GM23338 (cell line): ENCODE data around the gene PGLYRP2. TPM values are rescaled to one million over a fixed set of nuclear protein-coding genes. Genes with fewer than 3 reads are reported as not detected.

ENCODE experiments used
- ATAC-seq: fragments of 200-7000 bp; cut with Tn5 transposase; 3 replicates; pipeline ENCODE4 v1.9.1; 2020
- DNase-seq: peaks from one replicate; pipeline ENCODE4 v3.0.0-alpha.2; 2015; ENCODE audit warnings: low spot score
- H2AFZ ChIP-seq: fragments of 200-600 bp; sonication (generic); 2 replicates; pipeline ENCODE4 v1.8.0; 2016; ENCODE audit warnings: antibody characterized with exemption, mild to moderate bottlenecking, moderate library complexity
- H3F3A ChIP-seq: fragments of 200-600 bp; sonication (generic); replicated peaks from 2 replicates; pipeline ENCODE4 v1.8.0; 2017; ENCODE audit warnings: antibody characterized with exemption, mixed run types, low read depth
- H3K27ac ChIP-seq: fragments of 200-600 bp; sonication (generic); 2 replicates; pipeline ENCODE4 v1.6.1; 2016; ENCODE audit warnings: low read depth
- H3K27me3 ChIP-seq: fragments of 200-600 bp; sonication (generic); 2 replicates; pipeline ENCODE4 v1.8.0; 2016; ENCODE audit warnings: mild to moderate bottlenecking, mixed run types, moderate library complexity; ENCODE audit not compliant: insufficient read depth
- H3K36me3 ChIP-seq: fragments of 200-600 bp; sonication (generic); 2 replicates; pipeline ENCODE4 v1.8.0; 2016; ENCODE audit warnings: mild to moderate bottlenecking; ENCODE audit not compliant: insufficient read depth
- H3K4me1 ChIP-seq: fragments of 200-600 bp; sonication (generic); 2 replicates; pipeline ENCODE4 v1.8.0; 2016; ENCODE audit warnings: mild to moderate bottlenecking, moderate library complexity; ENCODE audit not compliant: insufficient read depth
- H3K4me2 ChIP-seq: fragments of 200-600 bp; sonication (generic); 2 replicates; pipeline ENCODE4 v1.7.1; 2017; ENCODE audit warnings: mixed run types
- H3K4me3 ChIP-seq: fragments of 200-600 bp; sonication (generic); 2 replicates; pipeline ENCODE4 v1.6.1; 2016; ENCODE audit warnings: mixed run types
- H3K79me2 ChIP-seq: fragments of 200-600 bp; sonication (generic); replicated peaks from 2 replicates; pipeline ENCODE4 v1.8.0; 2017; ENCODE audit warnings: mild to moderate bottlenecking; ENCODE audit not compliant: insufficient read depth
- H3K9me2 ChIP-seq: fragments of 200-600 bp; sonication (generic); 2 replicates; pipeline ENCODE4 v1.8.0; 2017; ENCODE audit not compliant: insufficient read depth
- H4K20me1 ChIP-seq: fragments of 200-600 bp; sonication (generic); replicated peaks from 2 replicates; pipeline ENCODE4 v1.8.0; 2017; ENCODE audit warnings: mild to moderate bottlenecking; ENCODE audit not compliant: insufficient read depth
- H3K27ac Mint-ChIP-seq: 2 replicates; pipeline ENCODE4 v1.8.0; 2020; ENCODE audit warnings: inconsistent platforms, mild to moderate bottlenecking, moderate library complexity, mixed read lengths
- H3K27me3 Mint-ChIP-seq: 3 replicates; pipeline ENCODE4 v1.8.0; 2022; ENCODE audit warnings: low read depth, mild to moderate bottlenecking, moderate library complexity, mixed read lengths, inconsistent platforms; ENCODE audit not compliant: insufficient read depth, poor library complexity
- H3K36me3 Mint-ChIP-seq: 3 replicates; pipeline ENCODE4 v1.8.0; 2021; ENCODE audit warnings: low read depth, mild to moderate bottlenecking, inconsistent platforms, moderate library complexity, mixed read lengths
- H3K4me1 Mint-ChIP-seq: 3 replicates; pipeline ENCODE4 v1.8.0; 2020; ENCODE audit warnings: mild to moderate bottlenecking, inconsistent platforms, mixed read lengths
- H3K4me3 Mint-ChIP-seq: 3 replicates; pipeline ENCODE4 v1.8.0; 2021; ENCODE audit warnings: moderate library complexity, mild to moderate bottlenecking, inconsistent platforms, mixed read lengths
- H3K9me3 Mint-ChIP-seq: 3 replicates; pipeline ENCODE4 v1.8.0; 2020; ENCODE audit warnings: moderate library complexity, mild to moderate bottlenecking, inconsistent platforms, mixed read lengths
- CREB1 ChIP-seq: fragments of 250-450 bp; sonication (Bioruptor Pico); IDR thresholded peaks from 2 replicates; pipeline ENCODE4 v1.5.0; 2020; ENCODE audit warnings: low read depth, mild to moderate bottlenecking, moderate library complexity
- EZH2 ChIP-seq: fragments of 200-600 bp; sonication (generic); IDR thresholded peaks from one replicate; pipeline ENCODE4 v1.8.0; 2017; ENCODE audit warnings: antibody characterized with exemption, mild to moderate bottlenecking, low read depth; ENCODE audit not compliant: unreplicated experiment
- EZH2phosphoT487 ChIP-seq: fragments of 200-600 bp; sonication (generic); IDR thresholded peaks from one replicate; pipeline ENCODE4 v1.8.1; 2018; ENCODE audit warnings: antibody characterized with exemption; ENCODE audit not compliant: unreplicated experiment
- JUNB ChIP-seq: IDR thresholded peaks from one replicate; pipeline ENCODE4 v1.6.1; 2016; ENCODE audit warnings: antibody characterized with exemption; ENCODE audit not compliant: unreplicated experiment
- NANOG ChIP-seq: IDR thresholded peaks from 2 replicates; pipeline ENCODE4 v1.6.1; 2016; ENCODE audit warnings: antibody characterized with exemption, borderline replicate concordance
- POLR2AphosphoS5 ChIP-seq: IDR thresholded peaks from 2 replicates; pipeline ENCODE4 v1.6.1; 2016; ENCODE audit warnings: antibody characterized with exemption, low read depth
- STAT1 ChIP-seq: IDR thresholded peaks from one replicate; pipeline ENCODE4 v1.6.1; 2016; ENCODE audit warnings: antibody characterized with exemption; ENCODE audit not compliant: unreplicated experiment
- ZNF114 ChIP-seq: fragments of 250-450 bp; sonication (Bioruptor Pico); IDR thresholded peaks from 2 replicates; pipeline ENCODE4 v1.5.0; 2020; ENCODE audit warnings: mild to moderate bottlenecking, moderate library complexity
- ZNF331 ChIP-seq: fragments of 250-450 bp; sonication (Bioruptor Pico); IDR thresholded peaks from 2 replicates; pipeline ENCODE4 v1.5.0; 2020; ENCODE audit warnings: low read depth, mild to moderate bottlenecking, moderate library complexity
- polyA plus RNA-seq: library from polyadenylated mRNA; unstranded; fragments of >200 nt; fragmentation: Nextera tagmentation; extraction: Ambion mirVana; gene quantifications from 2 replicates; pipeline ENCODE4 v1.2.1, GENCODE V29; 2016
- total RNA-seq: library from RNA; depleted of rRNA; stranded (reverse); fragments of >200 nt; shearing (Covaris generic); gene quantifications from 2 replicates; pipeline ENCODE4 v1.2.3, GENCODE V29; 2014
- TF ChIP-seq, protein P1 (sequence below): fragments of 250-450 bp; sonication (Bioruptor Pico); IDR thresholded peaks from 2 replicates; pipeline ENCODE4 v1.5.0; 2020; ENCODE audit warnings: mild to moderate bottlenecking, moderate library complexity
- TF ChIP-seq, protein P2 (sequence below), 2 experiments: fragments of 200-600 bp in 1 of 2; sonication (generic) in 1 of 2; conservative IDR thresholded peaks; 2 replicates each; pipeline versions ENCODE4 v1.5.1 to v1.6.1; 2016 to 2017; ENCODE audit warnings: antibody characterized with exemption in 2 of 2, low read depth in 2 of 2, mild to moderate bottlenecking in 2 of 2, moderate library complexity in 1 of 2
- TF ChIP-seq, protein P3 (sequence below): IDR thresholded peaks from one replicate; pipeline ENCODE4 v1.6.1; 2018; ENCODE audit warnings: antibody characterized with exemption; ENCODE audit not compliant: unreplicated experiment
- TF ChIP-seq, protein P4 (sequence below): IDR thresholded peaks from 2 replicates; pipeline ENCODE4 v1.6.1; 2016; ENCODE audit warnings: antibody characterized with exemption

The PGLYRP2 gene
- total and polyA plus RNA-seq, 2 experiments from 2014 or later, result not detected

DNA sequence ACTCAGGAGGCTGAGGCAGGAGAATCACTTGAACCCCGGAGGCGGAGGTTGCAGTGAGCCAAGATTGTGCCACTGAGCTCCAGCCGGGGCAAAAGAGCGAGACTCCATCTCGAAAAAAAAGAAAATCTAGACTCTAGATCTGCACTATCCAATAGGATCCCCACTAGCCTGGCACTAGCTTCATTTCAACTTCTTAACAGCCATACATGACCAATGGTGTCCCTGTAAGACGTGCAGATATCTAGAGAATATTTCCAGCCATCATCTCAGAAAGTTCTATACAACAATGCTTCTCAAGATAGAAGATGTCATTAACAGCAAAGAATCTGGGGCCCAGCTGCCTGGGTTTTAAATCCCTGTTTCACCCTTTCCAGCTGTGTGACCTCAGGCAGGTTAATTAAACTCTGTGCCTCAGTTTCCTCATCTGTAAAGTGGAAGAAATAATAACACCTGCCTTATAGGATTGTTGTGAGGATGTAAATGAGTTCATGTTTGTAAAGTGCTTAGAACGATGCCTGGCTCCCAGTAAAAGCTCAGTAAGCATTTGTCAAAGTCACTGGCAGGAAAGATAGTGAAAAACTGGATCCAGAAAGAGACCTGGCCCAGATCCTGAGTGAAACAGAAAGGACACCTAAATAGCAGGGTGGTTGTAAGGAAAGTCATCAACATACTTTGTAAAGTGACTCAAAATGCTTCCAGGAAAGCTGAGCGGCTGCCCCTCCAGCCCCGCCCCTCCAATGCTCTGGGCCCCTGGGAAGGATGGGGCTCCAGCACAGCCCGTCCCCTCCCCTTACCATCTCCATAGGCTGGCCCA lies 43.1 kb downstream of the PGLYRP2 start:
- no peak overlapping the region for H3K4me2 ChIP-seq
- H3K9me2 ChIP-seq, result no peaks in the 10 kb centered on the region
- H3K4me3 ChIP-seq, result no peak overlapping the region
- H3K27me3 Mint-ChIP-seq, result peaks cover 7% of the 10 kb centered on the region
- TF ChIP-seq ZNF331 (CRISPR knock-in tag) (no peak), EZH2phosphoT487 (no peak), ZNF114 (CRISPR knock-in tag) (no peak), STAT1 (no peak), EZH2 (no peak), JUNB (no peak), CREB1 (no peak), POLR2AphosphoS5 (no peak), NANOG (no peak)
- TF ChIP-seq, protein P1, sequence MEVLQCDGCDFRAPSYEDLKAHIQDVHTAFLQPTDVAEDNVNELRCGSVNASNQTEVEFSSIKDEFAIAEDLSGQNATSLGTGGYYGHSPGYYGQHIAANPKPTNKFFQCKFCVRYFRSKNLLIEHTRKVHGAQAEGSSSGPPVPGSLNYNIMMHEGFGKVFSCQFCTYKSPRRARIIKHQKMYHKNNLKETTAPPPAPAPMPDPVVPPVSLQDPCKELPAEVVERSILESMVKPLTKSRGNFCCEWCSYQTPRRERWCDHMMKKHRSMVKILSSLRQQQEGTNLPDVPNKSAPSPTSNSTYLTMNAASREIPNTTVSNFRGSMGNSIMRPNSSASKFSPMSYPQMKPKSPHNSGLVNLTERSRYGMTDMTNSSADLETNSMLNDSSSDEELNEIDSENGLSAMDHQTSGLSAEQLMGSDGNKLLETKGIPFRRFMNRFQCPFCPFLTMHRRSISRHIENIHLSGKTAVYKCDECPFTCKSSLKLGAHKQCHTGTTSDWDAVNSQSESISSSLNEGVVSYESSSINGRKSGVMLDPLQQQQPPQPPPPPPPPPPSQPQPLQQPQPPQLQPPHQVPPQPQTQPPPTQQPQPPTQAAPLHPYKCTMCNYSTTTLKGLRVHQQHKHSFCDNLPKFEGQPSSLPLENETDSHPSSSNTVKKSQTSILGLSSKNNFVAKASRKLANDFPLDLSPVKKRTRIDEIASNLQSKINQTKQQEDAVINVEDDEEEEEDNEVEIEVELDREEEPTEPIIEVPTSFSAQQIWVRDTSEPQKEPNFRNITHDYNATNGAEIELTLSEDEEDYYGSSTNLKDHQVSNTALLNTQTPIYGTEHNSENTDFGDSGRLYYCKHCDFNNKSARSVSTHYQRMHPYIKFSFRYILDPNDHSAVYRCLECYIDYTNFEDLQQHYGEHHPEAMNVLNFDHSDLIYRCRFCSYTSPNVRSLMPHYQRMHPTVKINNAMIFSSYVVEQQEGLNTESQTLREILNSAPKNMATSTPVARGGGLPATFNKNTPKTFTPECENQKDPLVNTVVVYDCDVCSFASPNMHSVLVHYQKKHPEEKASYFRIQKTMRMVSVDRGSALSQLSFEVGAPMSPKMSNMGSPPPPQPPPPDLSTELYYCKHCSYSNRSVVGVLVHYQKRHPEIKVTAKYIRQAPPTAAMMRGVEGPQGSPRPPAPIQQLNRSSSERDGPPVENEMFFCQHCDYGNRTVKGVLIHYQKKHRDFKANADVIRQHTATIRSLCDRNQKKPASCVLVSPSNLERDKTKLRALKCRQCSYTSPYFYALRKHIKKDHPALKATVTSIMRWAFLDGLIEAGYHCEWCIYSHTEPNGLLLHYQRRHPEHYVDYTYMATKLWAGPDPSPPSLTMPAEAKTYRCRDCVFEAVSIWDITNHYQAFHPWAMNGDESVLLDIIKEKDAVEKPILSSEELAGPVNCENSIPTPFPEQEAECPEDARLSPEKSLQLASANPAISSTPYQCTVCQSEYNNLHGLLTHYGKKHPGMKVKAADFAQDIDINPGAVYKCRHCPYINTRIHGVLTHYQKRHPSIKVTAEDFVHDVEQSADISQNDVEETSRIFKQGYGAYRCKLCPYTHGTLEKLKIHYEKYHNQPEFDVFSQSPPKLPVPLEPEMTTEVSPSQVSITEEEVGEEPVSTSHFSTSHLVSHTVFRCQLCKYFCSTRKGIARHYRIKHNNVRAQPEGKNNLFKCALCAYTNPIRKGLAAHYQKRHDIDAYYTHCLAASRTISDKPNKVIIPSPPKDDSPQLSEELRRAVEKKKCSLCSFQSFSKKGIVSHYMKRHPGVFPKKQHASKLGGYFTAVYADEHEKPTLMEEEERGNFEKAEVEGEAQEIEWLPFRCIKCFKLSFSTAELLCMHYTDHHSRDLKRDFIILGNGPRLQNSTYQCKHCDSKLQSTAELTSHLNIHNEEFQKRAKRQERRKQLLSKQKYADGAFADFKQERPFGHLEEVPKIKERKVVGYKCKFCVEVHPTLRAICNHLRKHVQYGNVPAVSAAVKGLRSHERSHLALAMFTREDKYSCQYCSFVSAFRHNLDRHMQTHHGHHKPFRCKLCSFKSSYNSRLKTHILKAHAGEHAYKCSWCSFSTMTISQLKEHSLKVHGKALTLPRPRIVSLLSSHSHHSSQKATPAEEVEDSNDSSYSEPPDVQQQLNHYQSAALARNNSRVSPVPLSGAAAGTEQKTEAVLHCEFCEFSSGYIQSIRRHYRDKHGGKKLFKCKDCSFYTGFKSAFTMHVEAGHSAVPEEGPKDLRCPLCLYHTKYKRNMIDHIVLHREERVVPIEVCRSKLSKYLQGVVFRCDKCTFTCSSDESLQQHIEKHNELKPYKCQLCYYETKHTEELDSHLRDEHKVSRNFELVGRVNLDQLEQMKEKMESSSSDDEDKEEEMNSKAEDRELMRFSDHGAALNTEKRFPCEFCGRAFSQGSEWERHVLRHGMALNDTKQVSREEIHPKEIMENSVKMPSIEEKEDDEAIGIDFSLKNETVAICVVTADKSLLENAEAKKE (CRISPR knock-in tag), result no peak
- TF ChIP-seq, protein P2, sequence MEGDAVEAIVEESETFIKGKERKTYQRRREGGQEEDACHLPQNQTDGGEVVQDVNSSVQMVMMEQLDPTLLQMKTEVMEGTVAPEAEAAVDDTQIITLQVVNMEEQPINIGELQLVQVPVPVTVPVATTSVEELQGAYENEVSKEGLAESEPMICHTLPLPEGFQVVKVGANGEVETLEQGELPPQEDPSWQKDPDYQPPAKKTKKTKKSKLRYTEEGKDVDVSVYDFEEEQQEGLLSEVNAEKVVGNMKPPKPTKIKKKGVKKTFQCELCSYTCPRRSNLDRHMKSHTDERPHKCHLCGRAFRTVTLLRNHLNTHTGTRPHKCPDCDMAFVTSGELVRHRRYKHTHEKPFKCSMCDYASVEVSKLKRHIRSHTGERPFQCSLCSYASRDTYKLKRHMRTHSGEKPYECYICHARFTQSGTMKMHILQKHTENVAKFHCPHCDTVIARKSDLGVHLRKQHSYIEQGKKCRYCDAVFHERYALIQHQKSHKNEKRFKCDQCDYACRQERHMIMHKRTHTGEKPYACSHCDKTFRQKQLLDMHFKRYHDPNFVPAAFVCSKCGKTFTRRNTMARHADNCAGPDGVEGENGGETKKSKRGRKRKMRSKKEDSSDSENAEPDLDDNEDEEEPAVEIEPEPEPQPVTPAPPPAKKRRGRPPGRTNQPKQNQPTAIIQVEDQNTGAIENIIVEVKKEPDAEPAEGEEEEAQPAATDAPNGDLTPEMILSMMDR (conservative IDR thresholded peaks at IDR 0.05; ENCODE audit: low read depth in 2 of 2), result no peak
- TF ChIP-seq, protein P3, sequence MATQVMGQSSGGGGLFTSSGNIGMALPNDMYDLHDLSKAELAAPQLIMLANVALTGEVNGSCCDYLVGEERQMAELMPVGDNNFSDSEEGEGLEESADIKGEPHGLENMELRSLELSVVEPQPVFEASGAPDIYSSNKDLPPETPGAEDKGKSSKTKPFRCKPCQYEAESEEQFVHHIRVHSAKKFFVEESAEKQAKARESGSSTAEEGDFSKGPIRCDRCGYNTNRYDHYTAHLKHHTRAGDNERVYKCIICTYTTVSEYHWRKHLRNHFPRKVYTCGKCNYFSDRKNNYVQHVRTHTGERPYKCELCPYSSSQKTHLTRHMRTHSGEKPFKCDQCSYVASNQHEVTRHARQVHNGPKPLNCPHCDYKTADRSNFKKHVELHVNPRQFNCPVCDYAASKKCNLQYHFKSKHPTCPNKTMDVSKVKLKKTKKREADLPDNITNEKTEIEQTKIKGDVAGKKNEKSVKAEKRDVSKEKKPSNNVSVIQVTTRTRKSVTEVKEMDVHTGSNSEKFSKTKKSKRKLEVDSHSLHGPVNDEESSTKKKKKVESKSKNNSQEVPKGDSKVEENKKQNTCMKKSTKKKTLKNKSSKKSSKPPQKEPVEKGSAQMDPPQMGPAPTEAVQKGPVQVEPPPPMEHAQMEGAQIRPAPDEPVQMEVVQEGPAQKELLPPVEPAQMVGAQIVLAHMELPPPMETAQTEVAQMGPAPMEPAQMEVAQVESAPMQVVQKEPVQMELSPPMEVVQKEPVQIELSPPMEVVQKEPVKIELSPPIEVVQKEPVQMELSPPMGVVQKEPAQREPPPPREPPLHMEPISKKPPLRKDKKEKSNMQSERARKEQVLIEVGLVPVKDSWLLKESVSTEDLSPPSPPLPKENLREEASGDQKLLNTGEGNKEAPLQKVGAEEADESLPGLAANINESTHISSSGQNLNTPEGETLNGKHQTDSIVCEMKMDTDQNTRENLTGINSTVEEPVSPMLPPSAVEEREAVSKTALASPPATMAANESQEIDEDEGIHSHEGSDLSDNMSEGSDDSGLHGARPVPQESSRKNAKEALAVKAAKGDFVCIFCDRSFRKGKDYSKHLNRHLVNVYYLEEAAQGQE, result no peak
- TF ChIP-seq, protein P4, sequence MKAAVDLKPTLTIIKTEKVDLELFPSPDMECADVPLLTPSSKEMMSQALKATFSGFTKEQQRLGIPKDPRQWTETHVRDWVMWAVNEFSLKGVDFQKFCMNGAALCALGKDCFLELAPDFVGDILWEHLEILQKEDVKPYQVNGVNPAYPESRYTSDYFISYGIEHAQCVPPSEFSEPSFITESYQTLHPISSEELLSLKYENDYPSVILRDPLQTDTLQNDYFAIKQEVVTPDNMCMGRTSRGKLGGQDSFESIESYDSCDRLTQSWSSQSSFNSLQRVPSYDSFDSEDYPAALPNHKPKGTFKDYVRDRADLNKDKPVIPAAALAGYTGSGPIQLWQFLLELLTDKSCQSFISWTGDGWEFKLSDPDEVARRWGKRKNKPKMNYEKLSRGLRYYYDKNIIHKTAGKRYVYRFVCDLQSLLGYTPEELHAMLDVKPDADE, result no peak
- no peak overlapping the region for H3K4me3 Mint-ChIP-seq
- peaks cover 13% of the 10 kb centered on the region for H3K4me1 Mint-ChIP-seq
- no peak overlapping the region for H2AFZ ChIP-seq
- no peaks in the 10 kb centered on the region for H3K36me3 Mint-ChIP-seq
- no peaks in the 10 kb centered on the region; the same call in 2 of the 3 replicates for H3K9me3 Mint-ChIP-seq
- no peaks in the 10 kb centered on the region for H3K36me3 ChIP-seq
- no peaks in the 10 kb centered on the region for H3K27me3 ChIP-seq
- DNase-seq (peak; percentile 43), ATAC-seq (no peak)
- H3K27ac Mint-ChIP-seq, result no peak overlapping the region
- H3K79me2 ChIP-seq, result peaks cover 8% of the 10 kb centered on the region
- H4K20me1 ChIP-seq, result peaks cover 8% of the 10 kb centered on the region
- H3K27ac ChIP-seq, result no peak overlapping the region
- 0 out of 2 replicates have a peak, but pooled peaks cover 5% of the 10 kb centered on the region for H3K4me1 ChIP-seq
- peaks cover 4% of the 10 kb centered on the region; the same call in 1 of the 2 replicates for H3F3A ChIP-seq
